Posterior vena cava (tissue), 2 donors: ENCODE data around the gene MYEOV. TPM values are rescaled to one million over a fixed set of nuclear protein-coding genes. Genes with fewer than 3 reads are reported as not detected.

ENCODE experiments used
- DNase-seq: peaks from one replicate; pipeline ENCODE4 v3.0.0-alpha.2; 2020; ENCODE audit warnings: low spot score
- intact Hi-C, 2 donors: fragments of 100-400 bp; cut with DNase I; formaldehyde crosslinking; loops; one replicate each; pipeline versions ENCODE4 v1.14.1 to v1.14.2; 2022 to 2023
- total RNA-seq, 2 donors: library from RNA; stranded (reverse); fragmentation: NEBNext Ultra II Directional; extraction: Animal tissue kit (Norgen Biotek cat#: 25700); gene quantifications; one replicate each; pipeline ENCODE4 v1.2.1, GENCODE V29; 2021
- donor health status: DM: yes; HTN: yes; CAD: no.
- donor health status: DM: yes; HTN: yes; CAD: no.

Gene MYEOV
- total RNA-seq, 2 donors from 2014 or later: 0.46 to 0.57 TPM

GRCh38 chr11:69283446-69283845 lies 10.5 kb upstream of the MYEOV start:
- intact Hi-C loops: no loop called here

GRCh38 chr11:69284081-69284511 lies 9.9 kb upstream of the MYEOV start:
- no peak for DNase-seq
- intact Hi-C loops: no loop called here

More at GRCh38 chr11:69283446-69283845, 10.5 kb upstream of the MYEOV start:
- DNase-seq: no peak

GRCh38 chr11:69285091-69285490 lies 8.9 kb upstream of the MYEOV start:
- intact Hi-C loops: no loop called here
- no peak for DNase-seq

DNA sequence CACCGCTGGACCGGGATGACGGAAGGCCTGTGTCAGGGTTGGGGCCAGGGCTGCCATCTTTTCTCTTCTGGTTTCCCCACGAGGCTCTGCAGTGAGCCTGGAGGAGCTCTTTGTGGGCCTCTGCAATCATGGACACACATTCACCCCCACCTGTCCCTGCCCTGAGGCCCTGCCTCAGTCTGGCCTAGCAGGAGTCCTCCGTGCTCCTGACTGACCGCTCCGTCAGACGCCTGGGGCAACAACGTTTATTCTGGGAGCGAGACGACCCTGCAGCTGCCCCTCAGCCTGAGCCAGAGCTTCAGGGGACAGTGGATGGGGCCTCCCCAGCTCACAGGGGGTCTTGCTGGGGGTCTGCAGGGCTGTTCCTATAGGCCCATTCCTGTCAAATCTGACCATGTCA lies 8.2 kb upstream of the MYEOV start:
- intact Hi-C loops: no loop called here
- no peak for DNase-seq

DNA sequence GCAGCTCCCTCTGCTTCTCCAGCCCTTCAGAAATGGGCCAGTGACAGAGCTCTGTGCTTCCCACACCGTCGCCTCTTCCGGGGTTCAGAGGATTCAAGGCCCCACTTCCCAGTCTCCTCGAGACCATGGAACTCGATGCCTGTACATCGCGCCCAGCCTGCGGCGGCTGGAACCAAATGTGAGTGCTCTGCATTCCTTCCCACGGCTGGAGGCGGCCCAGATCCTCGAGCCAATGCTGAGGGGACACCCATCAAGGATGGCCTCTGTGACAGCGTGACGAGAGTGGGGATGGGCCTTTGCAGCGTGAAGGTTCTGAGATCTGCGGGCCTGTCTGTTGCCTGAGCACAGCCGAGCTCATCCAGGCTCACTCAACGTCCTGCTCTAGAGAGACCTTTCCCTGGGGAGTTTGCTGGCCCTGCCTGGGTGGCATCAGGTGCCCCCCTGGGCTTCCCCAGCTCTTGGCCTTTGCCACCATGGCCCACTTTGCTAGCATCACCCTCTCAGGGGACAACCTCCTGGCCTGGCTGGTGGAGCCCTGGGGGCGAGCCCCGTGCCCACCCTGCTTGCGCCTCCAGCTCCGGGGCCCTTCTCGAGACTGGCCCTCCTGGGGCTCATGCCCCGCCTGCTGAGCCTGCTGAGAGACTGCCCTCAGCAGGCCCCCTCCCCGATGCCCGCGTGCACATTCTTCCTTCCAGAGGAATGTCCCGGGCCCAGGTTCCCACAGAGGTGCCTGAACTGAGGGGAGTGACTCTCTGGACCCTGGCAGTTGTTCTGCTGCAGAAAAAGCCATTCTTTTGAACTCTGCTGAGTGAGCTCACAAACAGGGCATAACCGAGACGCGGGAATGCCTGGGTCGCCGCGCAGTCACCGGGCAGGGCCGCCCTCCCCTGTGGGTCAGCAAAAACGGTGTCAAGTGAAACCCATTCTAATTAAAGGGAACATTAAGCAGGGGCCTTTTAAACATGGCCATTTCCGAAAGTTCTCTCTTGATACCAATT lies 7.3 kb upstream of the MYEOV start:
- DNase-seq: no peak
- intact Hi-C loops: no loop called here

DNA sequence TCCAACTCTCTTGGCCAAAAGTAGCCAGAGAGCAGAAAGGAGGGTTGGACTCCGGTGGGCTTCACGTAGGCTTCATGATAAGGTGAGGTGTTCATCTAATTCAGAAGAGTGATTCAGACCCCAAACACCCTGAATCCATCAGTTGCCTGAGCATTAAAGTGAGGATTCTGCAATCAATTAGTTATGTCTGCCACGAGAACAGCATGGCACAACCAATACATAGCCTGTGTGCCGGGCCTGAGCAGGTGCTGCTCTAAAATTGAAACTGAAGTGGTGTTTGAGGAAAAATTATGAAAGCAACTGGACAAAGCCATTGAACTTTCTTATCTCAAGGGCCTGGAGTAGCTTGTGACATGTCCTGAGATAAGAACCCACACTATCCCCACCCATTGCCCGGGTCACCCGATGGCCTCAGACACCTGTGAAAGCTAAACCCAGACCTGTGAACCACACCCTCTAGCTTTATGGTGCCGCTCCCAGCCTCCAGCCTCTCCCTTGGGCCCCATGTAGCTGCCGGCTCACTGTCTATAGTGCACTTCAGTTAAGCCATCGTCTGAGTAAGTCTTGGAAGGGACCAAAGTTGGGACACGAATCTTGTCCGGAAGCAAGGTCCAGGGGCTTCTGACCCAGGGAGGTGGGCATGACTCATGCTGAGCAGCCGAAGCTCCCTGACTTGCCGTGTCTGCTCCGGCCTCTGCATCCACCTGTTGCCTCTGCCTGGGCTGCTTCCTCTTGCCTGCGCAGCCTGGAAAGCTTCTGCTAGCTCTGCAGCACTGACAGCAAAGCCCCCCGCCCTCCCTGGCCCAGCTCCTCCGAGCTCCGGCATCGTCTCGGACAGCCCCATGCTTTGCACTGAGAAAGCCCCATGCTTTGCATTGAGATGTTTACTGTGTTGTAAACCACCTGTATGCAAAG lies 5.7 kb upstream of the MYEOV start:
- intact Hi-C loops: no loop called here
- no peak for DNase-seq

DNA sequence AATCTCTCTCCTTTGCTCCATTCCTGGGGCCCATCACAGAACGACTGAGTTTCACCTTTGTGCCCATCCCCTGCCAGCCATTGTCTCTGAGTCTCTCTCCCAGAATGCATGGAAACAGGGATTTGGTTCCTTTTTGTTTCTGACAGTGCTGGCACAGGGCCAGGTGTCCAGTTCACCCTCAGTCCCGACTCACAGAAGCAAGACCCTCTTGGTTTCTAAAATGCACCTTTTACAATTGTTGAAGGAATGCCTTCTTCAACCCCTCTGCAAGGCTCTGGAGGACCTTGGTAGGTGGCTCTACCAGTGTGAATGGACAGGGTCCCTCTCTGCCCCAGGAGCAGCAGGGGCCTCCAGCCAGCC lies 5.1 kb upstream of the MYEOV start:
- no peak for DNase-seq
- intact Hi-C loops: no loop called here

GRCh38 chr11:69290806-69291205 lies 3.1 kb upstream of the MYEOV start:
- intact Hi-C loops: loop anchor here in 1 of 2 donors (5.0 kb wide), 1 partner anchor 351 kb away; the partner anchor contains the start of gene CCND1
- DNase-seq: no peak

DNA sequence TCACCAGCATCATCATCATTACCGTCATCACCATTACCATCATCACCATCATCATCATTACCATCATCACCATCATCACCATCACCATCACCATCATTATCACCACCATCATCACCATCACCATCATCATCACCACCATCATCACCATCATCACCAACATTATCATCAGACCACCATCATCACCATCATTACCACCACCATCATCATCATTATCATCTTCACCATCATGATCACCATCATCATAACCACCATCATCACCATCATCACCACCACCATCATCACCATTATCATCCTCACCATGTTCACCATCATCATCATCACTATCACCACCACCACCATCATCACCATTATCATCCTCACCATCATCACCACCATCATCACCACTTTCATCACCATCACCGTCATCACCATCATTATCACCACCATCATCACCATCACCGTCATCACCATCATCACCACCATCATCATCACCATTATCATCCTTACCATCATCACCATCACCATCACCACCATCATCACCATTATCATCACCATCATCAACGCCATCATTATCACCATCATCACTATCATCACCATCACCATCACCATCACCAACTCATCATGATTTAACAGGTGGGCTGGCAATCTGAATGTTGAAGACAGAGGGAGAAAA lies 2.4 kb upstream of the MYEOV start:
- intact Hi-C loops: loop anchor here in 1 of 2 donors (5.0 kb wide), 1 partner anchor 351 kb away; the partner anchor contains the start of gene CCND1
- DNase-seq: no peak

GRCh38 chr11:69292221-69292648 lies 1.7 kb upstream of the MYEOV start:
- no peak for DNase-seq
- intact Hi-C loops: loop anchor here in 1 of 2 donors (5.0 kb wide), 1 partner anchor 350 kb away; the partner anchor contains the start of gene CCND1

GRCh38 chr11:69293087-69293486 lies 868 bp upstream of the MYEOV start:
- intact Hi-C loops: loop anchor here in 1 of 2 donors (5.0 kb wide), 1 partner anchor 349 kb away; the partner anchor contains the start of gene CCND1
- DNase-seq: no peak

GRCh38 chr11:69294571-69295078 lies 670 bp downstream of the MYEOV start:
- DNase-seq: no peak
- intact Hi-C loops: loop anchor here (5.0 kb wide), 1 partner anchor 348 kb away; the partner anchor contains the start of gene CCND1 (in 2 of the 2)

DNA sequence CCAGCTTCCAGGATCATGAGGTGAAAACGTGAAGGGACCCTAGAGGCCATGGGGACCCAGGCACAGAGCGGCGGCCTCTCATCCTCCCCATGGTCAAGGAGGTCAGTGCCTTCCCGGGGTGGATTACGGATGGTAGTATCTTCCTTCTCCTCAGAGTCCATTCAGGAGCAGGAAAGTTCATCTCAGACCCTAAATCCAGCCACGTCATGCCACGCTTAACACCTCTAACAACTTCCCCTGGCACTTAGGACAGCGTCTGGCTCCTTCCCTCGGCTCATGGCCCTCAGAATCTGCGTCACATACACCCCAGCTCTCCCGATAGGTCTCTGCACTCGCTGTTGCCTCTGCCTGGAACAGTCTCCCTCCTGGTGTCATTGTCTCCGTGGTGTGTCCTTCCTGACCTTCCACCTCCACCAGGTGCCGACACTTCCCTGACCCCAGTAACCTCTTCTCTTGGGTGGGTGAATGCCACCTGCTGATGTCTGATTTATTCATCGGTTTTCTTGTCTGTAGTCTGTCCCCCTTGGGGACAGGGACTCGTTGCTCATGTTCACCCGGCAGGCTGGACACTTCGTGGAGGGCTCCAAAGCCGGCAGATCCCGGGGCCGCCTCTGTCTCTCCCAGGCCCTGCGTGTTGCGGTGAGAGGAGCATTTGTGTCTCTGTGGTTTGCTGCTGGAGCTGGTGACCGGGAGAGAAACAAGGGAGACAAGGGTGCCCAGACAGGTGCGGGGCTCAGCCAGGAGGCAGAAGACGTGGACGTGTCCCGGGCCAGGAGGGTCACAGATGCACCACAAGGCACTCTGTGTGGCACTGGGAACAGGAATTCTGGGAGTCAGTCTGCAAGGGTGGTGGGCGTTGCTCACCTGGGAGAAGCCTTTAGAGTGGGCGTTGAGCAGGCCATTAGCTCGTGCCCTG lies 1.4 kb downstream of the MYEOV start:
- no peak for DNase-seq
- intact Hi-C loops: loop anchor here in 1 of 2 donors (5.0 kb wide), 1 partner anchor 347 kb away; the partner anchor contains the start of gene CCND1

GRCh38 chr11:69295995-69296889 lies 2.3 kb downstream of the MYEOV start:
- peak; percentile 89 for DNase-seq
- intact Hi-C loops: loop anchor here in 1 of 2 donors (5.0 kb wide), 1 partner anchor 346 kb away; the partner anchor contains the start of gene CCND1

DNA sequence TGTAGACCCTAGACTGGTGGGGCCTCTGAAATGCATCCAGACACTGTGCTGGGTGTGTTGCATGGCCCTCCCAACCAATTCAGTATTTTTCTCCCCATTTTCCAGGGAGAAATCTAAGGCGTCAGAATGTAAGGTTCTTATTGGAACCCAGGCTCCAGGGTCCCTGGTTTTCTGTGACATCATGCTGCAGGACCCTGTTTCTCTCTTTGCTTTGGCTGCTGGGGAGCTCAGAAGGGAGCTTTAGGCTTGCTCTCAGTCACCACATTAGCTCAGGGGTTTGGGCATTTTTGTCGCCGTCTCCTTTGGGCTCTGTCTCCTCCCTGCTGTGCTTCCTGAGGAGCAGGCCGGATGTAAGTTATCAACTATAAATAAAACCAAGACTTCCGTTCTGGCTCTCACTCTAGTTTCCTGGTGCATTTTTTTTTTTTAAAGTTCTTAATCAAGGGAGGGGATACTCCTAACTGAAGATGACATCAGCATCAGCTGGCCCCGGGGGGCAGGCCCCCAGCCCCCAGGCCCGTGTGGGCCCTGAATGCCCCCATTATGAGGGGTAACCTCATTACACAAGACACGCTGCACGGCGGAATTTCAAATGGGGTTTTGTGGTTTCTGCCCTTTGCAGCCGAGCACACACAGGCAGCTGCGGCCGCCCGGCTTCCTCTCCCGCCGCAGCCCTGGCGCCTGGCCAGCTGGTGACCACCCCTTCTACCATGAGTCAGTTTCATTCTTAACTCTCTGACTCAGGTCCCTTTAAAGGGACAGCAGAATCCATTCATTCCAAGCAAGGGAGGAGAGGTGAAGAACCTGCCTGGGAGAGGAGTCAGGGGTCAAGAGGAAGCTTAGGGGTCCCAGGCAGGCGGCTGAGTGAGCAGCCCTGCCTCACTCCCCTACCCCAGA lies 3.2 kb downstream of the MYEOV start:
- intact Hi-C loops: loop anchor here in 1 of 2 donors (5.0 kb wide), 1 partner anchor 345 kb away; the partner anchor contains the start of gene CCND1
- DNase-seq: peak; percentile 99
